ENCODE measurements around the gene FAAP20.

Gene FAAP20

DNA sequence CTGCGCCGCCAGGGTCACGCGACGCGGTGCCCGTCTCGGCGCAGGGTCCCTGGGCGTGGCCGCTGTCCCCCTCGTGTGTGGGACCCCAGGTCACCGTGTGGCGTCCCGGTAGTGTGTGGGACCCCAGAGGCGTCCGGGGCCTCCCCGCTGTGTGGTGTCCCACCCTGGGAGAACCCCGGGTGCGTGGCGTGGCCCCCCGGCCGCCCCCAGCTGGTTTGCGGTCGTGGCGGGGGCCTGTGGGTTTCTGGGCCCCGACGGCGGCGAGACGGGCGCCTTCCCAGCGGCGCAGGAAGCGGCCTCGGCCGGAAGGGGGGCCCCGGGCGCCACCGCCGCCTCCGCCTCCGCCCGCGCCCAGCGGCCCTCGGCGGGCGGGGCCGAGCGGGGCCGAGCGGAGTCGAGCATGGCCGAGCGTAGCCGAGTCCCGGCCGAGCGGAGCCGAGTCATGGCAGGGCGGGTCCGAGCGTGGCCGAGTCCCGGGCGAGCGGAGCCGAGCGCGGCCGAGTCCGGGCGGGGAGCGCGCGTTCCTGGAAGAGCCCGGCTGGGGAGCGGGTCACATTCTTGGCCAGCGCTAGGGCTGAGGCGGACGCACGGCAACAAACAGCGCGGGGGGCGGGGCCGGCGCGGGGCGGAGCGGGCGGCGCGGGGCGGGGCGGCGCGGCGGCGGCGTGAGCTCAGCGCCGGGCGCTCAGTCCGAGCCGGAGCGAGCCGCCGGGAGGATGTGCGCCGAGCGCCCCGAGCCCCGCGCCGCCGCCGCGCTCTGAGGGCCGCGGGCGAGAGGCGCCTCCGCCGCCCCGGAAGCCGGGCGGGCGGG is 33.0 kb upstream of the FAAP20 start:
- TF ChIP-seq EZH2 (optimal IDR thresholded peaks at IDR 0.05; ENCODE audit: low read depth, low read length) (no peak), EZH2phosphoT487 (IDR thresholded peaks at IDR 0.05; ENCODE audit: low read length) (no peak), CTCF (IDR thresholded peaks at IDR 0.05; ENCODE audit: low read length) (no peak)
- Histone ChIP-seq H3K9me3 (replicated peaks; ENCODE audit: insufficient read depth, low read length) (no peaks in the 10 kb centered on the region), H3K4me1 (ENCODE audit: low read length) (peaks cover 14% of the 10 kb centered on the region; the same call in 1 of the 2 replicates), H3K9ac (ENCODE audit: low read length) (peak overlapping the region; percentile 82), H3K36me3 (replicated peaks; ENCODE audit: insufficient read depth, low read length) (no peaks in the 10 kb centered on the region), H3K4me3 (ENCODE audit: low read length) (peak overlapping the region; percentile 69), H3K27ac (ENCODE audit: low read length) (peak overlapping the region; percentile 38; the same call in 1 of the 2 replicates), H3K9me2 (replicated peaks; ENCODE audit: insufficient read depth, low read length) (no peaks in the 10 kb centered on the region), H3K79me2 (ENCODE audit: low read length) (peaks cover 37% of the 10 kb centered on the region), H2AFZ (ENCODE audit: low read length) (peak overlapping the region; percentile 94), H4K20me1 (ENCODE audit: insufficient read depth, low read length) (no peaks in the 10 kb centered on the region), H3F3A (ENCODE audit: insufficient read depth, low read length) (no peaks in the 10 kb centered on the region), H3K27me3 (replicated peaks; ENCODE audit: insufficient read depth, low read length) (peaks cover 34% of the 10 kb centered on the region), H3K4me2 (ENCODE audit: low read depth, low read length) (peak overlapping the region; percentile 92; the same call in 1 of the 2 replicates)
- peak; percentile 96 for DNase-seq

DNA sequence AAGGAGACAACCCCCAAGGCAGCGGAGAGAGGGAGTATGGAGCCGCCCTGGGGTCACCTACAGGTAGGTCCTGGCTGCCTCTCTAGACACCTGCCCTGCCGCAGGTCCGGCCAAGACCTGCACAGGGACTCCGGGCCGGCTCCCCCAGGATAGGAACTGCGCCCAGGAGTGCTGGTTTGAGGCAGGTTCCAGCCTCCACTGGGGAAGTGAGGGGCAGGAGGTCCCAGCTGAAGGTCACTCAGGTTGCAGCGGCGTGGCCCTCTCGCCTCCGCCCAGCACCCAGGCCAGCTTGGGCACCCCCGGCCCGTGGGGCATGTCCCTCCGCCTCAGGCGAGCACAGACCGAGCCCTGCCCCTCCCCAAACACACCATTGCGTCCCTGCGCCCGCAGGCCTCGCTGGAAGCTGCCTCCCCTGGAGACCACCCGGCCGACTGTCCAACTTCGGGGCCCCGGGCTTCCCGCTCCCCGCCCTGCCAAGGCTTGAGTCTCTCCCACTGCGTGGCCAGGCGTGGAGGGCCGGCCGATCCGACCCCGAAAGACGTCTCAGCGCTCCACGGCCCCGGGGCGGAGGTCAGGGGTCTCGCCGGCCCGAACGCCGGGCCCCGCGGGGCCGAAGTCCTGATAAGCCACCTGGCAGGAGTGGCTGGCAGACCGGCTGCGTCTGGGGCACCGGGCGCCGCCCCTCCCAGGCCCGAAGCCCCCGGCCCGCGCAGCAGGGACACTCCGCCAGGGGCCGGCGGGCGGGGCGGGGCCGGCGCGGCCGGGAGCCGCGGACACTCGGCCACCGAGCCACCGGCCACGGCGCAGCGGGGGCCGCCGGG is 32.2 kb upstream of the FAAP20 start:
- Histone ChIP-seq H3K79me2 (ENCODE audit: low read length) (peaks cover 29% of the 10 kb centered on the region), H3F3A (ENCODE audit: insufficient read depth, low read length) (no peaks in the 10 kb centered on the region), H3K9ac (ENCODE audit: low read length) (peak overlapping the region; percentile 82; the same call in 1 of the 2 replicates), H3K27me3 (replicated peaks; ENCODE audit: insufficient read depth, low read length) (peaks cover 36% of the 10 kb centered on the region), H3K4me1 (ENCODE audit: low read length) (peaks cover 14% of the 10 kb centered on the region; the same call in 1 of the 2 replicates), H3K4me2 (ENCODE audit: low read depth, low read length) (peak overlapping the region; percentile 92; the same call in 1 of the 2 replicates), H3K9me2 (replicated peaks; ENCODE audit: insufficient read depth, low read length) (no peaks in the 10 kb centered on the region), H3K9me3 (replicated peaks; ENCODE audit: insufficient read depth, low read length) (no peaks in the 10 kb centered on the region), H3K27ac (ENCODE audit: low read length) (no peak overlapping the region), H3K4me3 (ENCODE audit: low read length) (peak overlapping the region; percentile 69), H2AFZ (ENCODE audit: low read length) (no peak overlapping the region), H4K20me1 (ENCODE audit: insufficient read depth, low read length) (no peaks in the 10 kb centered on the region), H3K36me3 (replicated peaks; ENCODE audit: insufficient read depth, low read length) (no peaks in the 10 kb centered on the region)
- TF ChIP-seq CTCF (IDR thresholded peaks at IDR 0.05; ENCODE audit: low read length) (no peak), EZH2phosphoT487 (IDR thresholded peaks at IDR 0.05; ENCODE audit: low read length) (no peak), EZH2 (optimal IDR thresholded peaks at IDR 0.05; ENCODE audit: low read depth, low read length) (no peak)
- no peak for DNase-seq

DNA sequence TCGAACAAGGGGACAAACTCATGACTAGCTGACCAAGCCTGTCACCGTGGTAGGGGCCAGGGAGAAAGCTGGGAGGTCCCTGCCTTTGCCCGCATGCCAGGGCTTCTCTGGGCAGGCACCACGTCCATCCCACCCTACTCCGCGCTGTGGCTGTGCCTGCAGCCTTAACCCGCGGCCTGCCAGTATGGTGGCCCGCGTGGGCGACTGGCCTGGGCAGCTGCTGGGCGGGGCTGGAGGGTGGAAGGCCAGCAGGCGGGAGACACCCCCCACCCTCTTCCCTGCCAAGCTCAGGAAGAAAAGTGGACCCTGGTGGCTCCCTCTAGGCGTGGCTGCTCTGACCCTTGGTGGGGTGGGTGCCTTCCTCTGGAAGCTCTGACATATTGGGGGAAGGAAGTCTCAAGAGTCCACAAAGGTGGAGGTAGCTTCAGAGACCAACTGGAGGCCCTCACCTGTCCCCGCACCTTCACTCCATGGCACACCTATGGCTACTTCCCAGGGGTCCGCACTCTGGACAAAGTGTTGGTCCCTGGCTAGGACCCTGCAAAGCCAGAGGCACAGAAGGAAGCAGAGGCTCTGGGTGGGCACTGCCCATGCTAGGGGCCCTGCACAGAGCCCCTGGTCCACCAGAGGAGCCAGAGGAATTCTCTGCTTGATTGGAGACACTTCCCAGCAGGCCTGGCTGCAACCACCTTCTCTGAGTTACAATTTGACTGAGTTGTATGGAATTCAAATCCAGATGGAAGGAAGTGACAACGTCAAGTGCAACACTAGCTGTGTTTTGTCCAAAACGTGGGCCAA is 30.3 kb upstream of the FAAP20 start:
- H4K20me1 ChIP-seq (ENCODE audit: insufficient read depth, low read length) = no peaks in the 10 kb centered on the region
- peaks cover 10% of the 10 kb centered on the region for H3K79me2 ChIP-seq (ENCODE audit: low read length)
- no peak overlapping the region for H3K4me3 ChIP-seq (ENCODE audit: low read length)
- no peak overlapping the region for H3K4me2 ChIP-seq (ENCODE audit: low read depth, low read length)
- H3K9ac ChIP-seq (ENCODE audit: low read length) = no peak overlapping the region
- peaks cover 7% of the 10 kb centered on the region; the same call in 1 of the 2 replicates for H3K4me1 ChIP-seq (ENCODE audit: low read length)
- no peak overlapping the region for H3K27ac ChIP-seq (ENCODE audit: low read length)
- peaks cover 51% of the 10 kb centered on the region for H3K27me3 ChIP-seq (replicated peaks; ENCODE audit: insufficient read depth, low read length)
- DNase-seq = no peak
- no peaks in the 10 kb centered on the region for H3K36me3 ChIP-seq (replicated peaks; ENCODE audit: insufficient read depth, low read length)
- H3K9me2 ChIP-seq (replicated peaks; ENCODE audit: insufficient read depth, low read length) = no peaks in the 10 kb centered on the region
- TF ChIP-seq EZH2 (optimal IDR thresholded peaks at IDR 0.05; ENCODE audit: low read depth, low read length) = no peak
- TF ChIP-seq EZH2phosphoT487 (IDR thresholded peaks at IDR 0.05; ENCODE audit: low read length) = no peak
- no peak for TF ChIP-seq CTCF (IDR thresholded peaks at IDR 0.05; ENCODE audit: low read length)
- no peaks in the 10 kb centered on the region for H3F3A ChIP-seq (ENCODE audit: insufficient read depth, low read length)
- H3K9me3 ChIP-seq (replicated peaks; ENCODE audit: insufficient read depth, low read length) = no peaks in the 10 kb centered on the region
- H2AFZ ChIP-seq (ENCODE audit: low read length) = no peak overlapping the region
